ENCODE results near the gene ANAPC10. TPM values are rescaled to one million over a fixed set of nuclear protein-coding genes. Genes with fewer than 3 reads are reported as not detected.

The ANAPC10 gene, protein sequence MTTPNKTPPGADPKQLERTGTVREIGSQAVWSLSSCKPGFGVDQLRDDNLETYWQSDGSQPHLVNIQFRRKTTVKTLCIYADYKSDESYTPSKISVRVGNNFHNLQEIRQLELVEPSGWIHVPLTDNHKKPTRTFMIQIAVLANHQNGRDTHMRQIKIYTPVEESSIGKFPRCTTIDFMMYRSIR
- 15.7 and 16.3 TPM in 2 replicates for total RNA-seq (ENCODE audit: low replicate concordance)

DNA sequence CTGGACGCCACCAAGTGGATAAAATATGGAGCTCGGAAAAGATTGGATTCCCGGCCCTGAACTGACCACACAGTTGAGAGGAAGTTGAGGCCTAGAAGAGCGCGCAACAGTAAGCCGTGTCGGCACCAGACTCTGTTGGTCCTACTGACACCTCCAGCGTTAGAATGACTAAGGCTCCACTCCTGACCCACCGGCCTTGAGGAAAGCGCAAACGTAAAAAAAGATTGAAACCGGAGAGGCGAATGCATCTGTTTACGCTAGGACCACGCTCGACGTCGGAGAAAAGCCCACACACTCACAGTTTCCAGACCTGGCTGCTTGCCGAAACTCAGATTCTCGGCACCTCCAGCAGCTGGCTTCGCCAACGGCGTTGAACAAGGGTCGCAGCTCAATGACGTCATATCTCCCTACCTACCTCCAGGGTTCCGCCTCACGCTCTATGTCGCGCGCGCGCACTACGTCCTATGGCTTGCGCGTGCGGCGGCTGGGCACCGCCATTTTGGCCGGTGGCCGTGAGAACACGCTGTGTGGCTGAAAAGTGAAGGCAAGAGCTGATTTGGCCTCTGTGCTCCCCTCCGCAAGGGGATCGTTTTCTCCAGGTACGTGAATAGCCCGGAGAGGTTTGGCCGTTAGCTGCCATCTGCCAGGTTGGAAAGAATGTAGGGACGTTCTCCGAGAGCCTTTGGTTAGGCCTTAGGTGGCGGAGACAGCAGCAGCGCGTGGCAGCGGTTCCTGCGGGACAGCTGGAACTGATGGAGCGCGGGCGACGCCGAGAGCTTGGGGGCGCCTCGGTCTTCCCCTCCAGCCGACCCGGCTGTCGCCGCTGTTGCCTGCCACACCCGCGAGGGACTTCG, at the start of gene ANAPC10, which contains the start of gene ABCE1:
ANAPC10 (minus strand) TSS at position 376 of the 854 bp plus-strand sequence. CDS start 2,097 bp downstream, outside the sequence.
ABCE1 (plus strand) TSS at position 491 of the 854 bp plus-strand sequence. CDS start 6,102 bp downstream, outside the sequence.

Other genes with a start within 250 kb of the ANAPC10 start
- gene ABCE1, start 115 bp upstream of the ANAPC10 start, total RNA-seq (ENCODE audit: low replicate concordance) = 51.0 and 80.5 TPM in 2 replicates
- gene OTUD4, start 82.4 kb upstream of the ANAPC10 start, total RNA-seq (ENCODE audit: low replicate concordance) = 9.1 and 15.6 TPM in 2 replicates